Endometrium (tissue), 2 donors: ENCODE measurements around the gene ARID2.

Experiments
- FAIRE-seq: peaks from 2 replicates; lab custom pipeline; 2012; peaks lifted over from hg19 to GRCh38; lab: Jason Lieb, UNC
- donor health status: control.
- donor health status: control.

ARID2 gene

DNA sequence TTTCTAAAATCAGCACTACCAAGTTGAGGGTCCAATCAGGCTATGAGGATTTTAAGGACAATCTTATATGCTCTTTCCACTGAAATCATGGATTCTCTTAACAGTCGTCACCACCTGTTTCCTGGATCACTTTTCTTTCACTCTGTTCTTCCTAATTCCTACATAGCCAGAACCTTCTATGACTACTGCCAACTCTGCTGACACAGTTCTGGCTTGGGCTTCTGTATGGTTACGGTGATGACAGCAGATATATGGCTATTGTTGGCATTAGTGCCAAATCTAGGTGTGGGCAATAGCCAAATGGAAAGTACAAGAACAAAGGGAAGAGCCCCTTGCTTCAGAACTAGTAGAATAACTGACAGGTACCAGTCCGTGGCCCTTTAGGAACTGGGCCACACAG, 124.0 kb downstream of the ARID2 start:
- no peak for FAIRE-seq

DNA sequence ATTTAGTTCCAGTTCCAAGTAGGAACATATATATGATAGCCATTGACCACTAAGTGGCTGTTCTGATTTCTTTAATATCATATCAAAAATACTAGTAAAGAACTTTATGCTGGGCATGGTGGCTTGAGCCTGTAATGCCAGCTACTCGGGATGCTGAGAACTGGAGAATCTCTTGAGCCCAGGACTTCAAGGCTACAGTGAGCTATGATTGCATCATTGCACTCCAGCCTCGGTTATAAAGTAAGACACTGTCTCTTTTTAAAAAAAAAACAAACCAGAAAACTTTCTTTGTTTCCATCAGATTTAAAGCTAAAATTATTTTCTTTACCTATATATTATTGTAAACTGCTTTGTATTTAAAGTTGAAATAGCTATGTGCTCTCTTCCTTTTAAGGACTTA, 133.8 kb downstream of the ARID2 start:
- FAIRE-seq: no peak

DNA sequence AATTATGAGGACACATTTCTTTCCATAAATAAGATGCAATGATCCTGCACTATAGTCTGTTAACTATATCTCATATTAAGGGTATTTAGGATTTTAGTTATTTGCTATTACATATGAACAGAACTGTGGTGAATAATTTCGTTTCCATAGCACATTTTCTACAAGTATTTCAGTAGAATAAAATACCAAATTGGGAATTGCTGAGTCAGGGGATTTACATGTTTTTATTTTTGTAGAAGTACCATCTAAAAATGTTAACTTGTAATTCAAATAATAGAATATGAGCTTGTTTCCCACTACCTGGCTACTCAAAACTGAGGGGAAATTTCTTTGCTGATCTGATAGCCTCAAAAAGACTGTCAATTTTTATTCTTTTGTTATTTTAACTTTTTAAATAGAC, 136.8 kb downstream of the ARID2 start:
- FAIRE-seq: no peak

DNA sequence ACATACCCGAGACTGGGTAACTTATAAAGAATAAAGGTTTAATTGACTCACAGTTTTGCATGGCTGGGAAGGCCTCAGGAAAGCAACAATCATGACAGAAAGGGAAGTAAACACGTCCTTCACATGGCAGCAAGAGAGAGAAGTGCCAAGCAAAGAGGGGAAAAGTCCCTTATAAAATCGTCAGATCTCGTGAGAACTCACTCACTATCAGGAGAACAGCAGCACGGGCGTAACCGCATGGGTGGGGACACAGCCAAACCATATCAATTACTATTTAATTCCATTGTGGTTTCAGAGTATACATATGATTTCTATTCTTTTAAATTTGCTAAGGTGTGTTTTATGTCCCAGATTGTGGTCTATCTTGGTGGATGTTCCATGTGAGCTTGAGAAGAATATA, 142.9 kb downstream of the ARID2 start:
- FAIRE-seq: no peak

DNA sequence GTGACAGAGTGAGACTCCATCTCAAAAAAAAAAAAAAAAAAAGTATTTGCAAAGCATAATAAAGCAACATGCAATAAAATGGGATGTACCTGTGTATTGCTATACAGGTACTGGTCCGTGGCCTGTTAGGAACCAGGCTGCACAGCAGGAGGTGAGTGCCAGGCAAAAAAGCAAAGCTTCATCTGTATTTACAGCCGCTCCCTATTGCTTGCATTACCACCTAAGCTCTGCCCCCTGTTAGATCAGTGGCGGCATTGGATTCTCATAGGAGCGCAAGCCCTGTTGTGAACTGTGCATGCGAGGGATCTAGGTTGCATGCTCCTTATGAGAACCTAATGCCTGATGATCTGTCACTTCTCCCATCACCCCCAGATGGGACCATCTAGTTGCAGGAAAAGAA, 147.6 kb downstream of the ARID2 start:
- FAIRE-seq: no peak

DNA sequence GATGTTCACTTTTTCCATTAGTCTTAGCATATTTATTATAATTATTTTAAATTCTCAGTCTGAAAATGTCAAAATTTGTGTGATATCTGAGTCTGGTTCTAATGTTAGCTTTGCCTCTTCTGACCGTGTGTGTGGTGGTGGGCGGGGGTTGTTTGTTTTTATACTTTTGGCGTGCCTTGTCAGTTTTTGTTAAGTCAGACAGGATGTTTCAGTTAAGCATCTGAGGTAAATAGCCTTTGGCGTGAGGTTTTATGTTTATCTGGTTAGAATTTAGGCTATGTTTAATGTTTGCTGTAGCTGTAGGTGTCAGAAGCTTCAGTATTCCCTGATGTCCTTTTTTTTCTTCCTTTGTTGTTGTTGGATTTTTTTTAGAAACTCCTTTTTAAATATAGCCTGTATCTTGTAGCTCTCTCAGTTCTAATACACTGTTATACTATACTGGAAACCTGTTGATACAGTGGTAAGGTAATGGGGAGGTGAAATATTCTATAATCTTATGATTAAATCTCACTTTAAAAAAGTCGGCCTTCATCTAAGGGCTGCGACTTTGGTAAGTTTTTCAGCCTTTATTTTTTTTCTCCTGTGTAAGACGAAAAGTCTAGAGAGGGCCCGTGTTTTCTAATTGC, 149.2 kb downstream of the ARID2 start:
- no peak for FAIRE-seq

DNA sequence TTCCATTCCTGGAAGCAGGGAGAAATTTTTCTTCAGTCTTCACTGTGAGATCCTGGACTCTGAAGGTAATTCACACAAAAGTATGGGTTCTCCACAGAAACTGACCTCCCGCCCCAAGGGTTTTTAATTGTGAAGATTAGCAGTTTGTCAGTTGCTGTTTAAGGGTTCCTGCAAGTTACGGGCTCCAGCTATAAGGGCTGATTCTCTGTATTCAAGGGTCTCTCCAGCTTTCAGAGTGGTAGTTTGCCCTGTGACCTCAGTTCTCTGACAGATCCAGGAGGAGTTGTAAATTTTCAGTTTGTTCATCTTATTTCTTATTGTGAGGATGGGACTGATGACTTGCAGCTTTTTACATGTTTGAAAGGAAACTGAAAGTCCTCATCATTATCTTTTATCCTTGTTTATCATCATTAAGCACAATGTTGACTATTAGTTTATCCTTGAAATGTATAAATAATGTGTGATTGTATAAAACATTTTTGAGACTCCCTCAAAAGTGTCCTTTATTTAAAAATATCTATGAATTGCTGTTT, 149.9 kb downstream of the ARID2 start:
- FAIRE-seq: peak; percentile 72

DNA sequence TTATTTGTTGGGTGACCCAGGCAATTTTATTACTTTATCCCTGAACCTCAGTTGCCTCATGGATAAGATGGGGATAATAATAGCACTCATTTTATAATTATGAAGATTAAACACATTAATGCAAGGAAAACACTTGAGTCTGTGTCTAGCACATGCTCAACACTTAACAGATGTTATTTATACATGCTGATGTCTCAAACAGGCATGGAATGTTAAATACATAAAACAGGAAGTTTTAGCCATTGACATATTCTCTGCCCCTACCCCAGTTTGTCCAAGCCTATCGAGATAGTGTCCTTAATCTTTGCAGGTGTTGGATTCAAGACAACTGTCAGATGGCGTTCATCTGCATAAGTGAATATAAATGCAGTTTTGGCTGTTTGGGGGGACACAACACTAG, 151.0 kb downstream of the ARID2 start:
- FAIRE-seq: peak; percentile 43

DNA sequence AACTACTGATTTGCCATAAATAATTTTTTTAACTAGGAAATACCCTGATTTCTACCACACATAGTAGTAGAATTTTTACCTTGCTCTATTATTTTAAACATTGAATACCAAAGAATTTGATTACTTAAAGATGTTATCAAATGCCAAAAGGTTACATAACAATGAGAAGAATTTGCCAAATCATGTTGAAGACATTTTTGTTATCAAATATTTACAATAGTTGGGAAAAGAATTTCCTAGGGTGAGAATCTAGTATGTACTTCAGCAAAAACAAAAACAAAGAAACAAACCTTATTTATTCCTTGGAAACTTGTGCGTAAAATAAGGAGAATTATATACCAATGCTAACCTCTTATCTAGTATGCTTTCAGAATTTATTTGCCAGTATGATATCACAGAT, 153.7 kb downstream of the ARID2 start:
- no peak for FAIRE-seq

DNA sequence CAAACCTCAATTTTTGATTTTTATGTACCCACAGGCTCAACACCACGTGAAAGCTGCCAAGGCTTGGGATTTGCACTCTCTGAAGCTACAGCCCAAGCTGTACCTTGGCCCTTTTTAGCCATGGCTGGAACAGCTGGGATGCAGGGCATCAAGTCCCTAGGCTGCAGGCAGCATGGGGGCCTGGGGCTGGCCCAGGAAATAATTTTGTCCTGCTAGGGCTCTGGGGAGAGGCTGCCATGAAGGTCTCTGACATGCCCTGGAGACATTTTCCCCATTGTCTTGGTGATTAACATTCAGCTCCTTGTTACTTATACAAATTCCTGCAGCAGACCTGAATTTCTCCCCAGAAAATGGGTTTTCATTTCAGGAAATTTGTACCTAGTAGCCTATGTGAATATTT, 157.2 kb downstream of the ARID2 start:
- no peak for FAIRE-seq

DNA sequence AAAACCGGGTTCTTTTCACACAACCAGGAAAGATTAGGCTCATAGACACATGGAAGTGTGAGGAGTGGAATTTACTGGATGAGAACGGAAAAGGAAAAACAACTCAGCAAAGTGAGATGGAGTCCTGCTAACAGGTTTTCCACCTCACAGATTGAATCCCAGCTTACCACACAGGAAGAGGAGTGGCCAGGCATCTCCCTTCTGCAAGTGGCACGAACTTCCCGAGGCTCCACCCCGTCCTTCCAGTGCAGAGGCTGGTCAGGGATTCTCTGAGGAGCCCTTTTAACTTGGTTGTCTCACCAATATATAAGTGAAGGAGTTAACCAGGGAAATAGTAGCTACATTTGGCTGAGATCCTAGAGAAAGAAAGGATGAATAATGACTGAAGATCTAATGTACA, 158.0 kb downstream of the ARID2 start:
- FAIRE-seq: no peak

DNA sequence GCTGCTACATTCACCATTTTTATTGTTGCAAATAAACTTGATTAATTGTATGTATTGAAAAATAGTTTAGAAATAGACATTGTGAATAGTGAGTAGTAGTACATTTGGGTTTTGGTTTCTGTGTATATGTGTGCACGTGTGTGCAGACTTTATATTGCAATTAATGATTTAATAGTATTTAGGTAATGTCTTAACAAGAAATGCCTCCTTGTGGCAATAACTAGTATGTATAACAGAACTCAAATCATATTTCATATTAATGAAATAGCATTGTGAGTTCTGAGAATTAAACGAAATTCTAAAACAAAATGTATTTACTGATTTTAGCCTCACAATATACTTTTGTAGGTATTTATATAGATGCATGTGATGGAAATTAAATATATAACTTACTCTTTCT, 160.8 kb downstream of the ARID2 start:
- FAIRE-seq: no peak

DNA sequence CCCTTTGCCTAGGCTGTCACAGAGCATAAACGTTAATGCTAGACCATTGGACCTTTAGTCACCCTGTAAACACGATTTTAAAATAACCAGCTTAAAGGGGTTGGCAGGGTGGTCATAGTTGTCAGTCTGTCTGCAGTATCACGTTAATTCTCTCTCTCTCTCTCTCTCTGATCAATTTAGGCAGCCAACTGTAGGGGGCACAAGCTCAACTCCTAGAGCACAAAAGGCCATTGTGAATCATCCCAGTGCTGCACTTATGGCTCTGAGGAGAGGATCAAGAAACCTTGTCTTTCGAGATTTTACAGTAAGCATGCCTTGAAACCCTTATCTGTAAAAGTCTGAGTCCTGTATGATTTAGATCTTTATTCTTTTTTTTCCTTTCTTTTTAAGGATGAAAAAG, 163.7 kb downstream of the ARID2 start:
- FAIRE-seq: no peak

DNA sequence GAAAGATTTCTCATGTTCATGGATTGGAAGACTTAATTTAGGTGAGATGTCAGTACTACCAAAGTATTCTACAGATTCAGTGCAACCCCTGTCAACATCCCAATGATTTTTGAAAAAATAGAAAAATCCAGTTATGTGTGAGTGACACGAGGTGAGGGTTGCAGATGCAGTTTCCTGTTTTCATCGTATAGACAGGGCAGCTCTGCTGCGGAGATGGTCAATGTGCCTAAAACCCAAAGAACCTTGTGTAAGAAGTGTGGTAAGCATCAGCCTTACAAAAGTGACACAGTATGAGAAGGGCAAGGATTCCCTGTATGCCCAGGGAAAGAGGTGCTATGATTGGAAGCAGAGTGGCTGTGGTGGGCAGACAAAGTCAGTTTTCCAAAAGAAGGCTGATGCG, 166.5 kb downstream of the ARID2 start:
- FAIRE-seq: no peak

DNA sequence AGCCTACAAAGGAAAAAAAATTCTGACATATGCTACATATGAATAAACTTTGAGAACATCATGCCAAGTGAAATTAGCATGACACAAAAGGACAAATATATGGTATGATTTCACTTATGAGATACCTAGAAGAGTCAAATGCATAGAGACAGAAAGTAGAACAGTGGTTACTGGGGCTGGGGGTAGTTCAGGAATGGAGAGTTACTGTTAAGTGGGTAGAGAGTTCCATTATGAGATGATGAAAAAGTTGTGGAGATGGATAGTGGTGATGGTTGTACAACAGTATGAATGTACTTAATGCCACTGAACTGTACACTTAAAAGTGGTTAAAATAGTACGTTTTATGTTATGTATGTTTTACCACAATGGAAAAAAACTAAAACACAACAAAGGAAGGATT, 168.6 kb downstream of the ARID2 start:
- FAIRE-seq: no peak

DNA sequence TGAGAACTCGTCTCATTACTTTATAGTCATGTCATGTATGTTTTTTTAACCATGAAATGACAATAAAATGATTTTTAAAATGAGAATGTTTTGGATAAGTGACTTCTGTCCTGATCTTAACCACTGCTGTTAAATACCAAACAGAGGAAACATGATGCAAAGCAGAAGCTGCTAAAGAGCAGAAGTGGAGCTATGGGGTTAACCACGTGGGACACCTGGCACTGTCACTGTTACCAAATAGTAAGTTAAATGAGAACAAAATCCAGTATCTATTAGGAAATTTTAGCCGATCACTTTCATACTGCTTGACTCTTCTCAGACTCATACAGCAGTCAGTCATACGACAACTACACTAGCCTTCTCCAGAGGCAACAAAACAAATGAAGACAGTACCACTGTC, 178.4 kb downstream of the ARID2 start:
- FAIRE-seq: no peak

DNA sequence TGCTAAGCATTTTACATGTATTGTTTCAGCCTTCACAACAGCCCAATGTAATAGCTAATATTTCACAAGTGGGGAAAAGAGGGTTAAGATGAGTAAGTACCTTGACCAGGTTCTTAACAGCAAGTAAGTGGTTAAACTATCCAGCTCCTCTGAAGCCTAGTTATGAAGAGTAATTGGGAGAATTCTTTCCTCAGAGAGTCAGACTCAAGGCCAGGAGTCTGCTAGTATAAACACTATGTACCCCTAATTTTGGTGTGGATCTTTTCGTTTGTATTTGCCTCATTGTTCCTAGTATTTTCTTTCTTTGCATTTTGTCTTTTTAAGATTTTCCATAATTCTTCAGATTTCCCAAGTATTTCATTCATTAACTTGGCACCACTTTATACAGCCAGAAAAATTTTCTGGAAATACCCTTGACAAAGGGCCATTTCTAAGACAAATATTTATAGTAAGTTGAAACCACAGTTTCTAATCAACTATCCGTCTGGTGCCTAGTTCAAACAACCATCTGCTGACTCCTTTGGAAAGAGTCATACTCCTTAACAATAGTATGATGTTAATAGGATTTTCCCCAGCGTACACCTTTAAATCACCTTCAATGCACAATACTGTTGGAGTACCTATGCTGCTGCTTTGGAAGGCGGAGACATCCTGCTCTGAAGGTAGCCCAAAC, 179.7 kb downstream of the ARID2 start:
- no peak for FAIRE-seq

DNA sequence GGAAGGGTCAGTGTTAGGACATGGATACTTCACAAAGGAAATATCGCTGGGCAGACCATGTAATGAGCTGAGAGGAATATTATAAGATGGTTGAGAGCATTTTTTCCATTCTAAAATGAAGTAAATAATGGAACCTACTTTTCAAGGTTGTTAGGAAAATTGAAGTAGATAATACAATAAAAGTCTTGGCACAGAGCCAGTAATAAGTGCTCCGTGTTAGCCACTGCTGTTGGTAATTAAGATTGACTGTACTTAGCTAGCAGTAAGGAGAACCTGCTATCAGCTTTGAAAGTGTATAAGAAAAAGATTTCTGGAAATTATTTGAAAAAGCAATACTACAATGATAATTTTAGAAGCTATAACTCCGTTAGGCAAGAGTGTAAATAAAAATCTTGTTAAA, 183.3 kb downstream of the ARID2 start:
- FAIRE-seq: no peak

DNA sequence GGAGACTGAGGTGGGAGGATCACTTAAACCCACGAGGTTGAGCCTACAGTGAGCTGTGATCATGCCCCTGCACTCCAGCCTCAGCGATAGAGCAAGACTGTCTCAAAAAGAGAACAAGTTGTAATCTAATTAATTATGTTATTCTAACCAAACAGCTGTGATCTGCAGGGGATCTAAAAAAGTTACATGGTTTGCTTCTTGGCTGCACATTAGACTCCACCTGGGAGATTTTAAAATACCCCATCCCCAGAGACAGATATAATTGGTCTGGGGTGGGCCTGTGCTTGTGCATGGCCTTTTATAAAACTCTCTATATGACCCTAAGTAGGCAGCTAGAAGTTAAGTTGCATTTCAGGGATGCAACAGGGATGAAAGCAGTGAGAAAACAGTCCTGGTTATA, 184.1 kb downstream of the ARID2 start:
- FAIRE-seq: no peak

DNA sequence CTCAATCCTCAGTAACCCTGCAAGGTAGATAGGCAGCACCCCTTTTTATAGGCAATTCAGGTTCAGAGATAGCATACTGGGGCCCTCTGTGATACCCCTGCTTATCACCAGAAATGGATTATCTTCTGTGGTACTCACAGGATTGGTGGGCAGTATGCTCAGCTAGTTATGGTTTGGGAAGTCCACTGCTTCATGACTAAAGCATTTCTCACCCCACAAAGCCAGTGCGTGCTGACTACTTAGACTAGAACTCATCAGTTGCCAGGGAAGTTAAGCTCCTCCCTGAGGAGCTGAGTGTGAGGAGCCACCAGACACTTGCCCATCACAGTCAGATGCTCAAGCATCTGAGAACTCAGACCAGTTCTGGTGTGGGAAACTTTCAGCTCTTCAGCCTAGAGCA, 184.6 kb downstream of the ARID2 start:
- FAIRE-seq: no peak

DNA sequence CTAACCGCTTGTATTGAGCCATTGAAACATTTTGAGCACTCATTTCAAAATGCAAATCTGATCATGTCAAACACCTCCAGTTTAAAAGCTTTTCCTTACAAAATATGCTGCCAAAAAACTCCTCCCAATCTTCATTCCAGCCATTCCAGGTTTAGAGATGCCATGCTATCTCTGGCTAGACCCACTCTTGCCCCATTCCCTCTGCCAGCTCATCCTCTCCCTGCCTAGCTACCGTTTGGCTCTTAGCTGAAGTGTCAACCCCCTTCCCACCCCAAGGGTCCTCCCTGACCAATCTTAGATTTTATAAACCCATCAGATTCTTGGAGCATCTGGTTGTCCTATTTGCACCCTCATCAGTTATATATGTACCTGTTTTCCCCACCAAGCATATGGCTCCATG, 185.9 kb downstream of the ARID2 start:
- FAIRE-seq: no peak

DNA sequence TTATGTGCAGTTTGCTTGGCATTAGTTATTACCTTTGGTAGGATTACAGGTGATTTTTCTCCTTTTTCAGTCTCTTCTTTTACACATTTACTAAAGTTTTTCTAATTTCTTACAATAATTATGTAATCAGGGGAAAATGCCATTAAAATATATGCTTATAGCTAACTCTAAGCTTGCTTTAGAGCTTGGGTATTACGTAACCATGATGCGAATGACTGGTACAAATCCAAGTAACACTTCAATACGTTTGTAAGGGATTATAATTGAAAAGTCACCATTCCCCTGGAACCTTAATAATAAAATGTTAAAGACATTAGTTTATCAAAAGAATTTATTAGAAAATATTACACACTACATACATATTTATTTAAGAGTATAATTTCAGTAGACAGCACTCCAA, 189.3 kb downstream of the ARID2 start:
- FAIRE-seq: no peak

DNA sequence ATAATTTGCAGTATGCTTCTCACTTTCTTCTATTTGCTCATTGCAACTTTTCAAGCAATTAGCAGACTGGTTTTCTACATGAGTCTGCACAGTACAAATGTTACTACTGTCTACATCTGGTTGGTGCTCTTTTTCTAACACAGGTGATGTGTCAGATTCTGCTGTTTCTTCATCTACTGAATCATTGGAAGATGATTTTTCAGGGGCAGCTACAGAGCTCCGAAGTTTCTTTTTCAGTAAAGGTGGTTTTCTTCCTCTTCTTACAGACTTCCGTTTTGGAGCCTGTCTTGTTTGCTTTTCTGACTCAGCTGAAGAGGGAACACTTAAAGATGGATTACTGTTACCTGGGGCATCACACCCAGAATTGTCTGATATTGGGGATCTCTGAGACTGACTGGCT, 198.8 kb downstream of the ARID2 start:
- FAIRE-seq: no peak

DNA sequence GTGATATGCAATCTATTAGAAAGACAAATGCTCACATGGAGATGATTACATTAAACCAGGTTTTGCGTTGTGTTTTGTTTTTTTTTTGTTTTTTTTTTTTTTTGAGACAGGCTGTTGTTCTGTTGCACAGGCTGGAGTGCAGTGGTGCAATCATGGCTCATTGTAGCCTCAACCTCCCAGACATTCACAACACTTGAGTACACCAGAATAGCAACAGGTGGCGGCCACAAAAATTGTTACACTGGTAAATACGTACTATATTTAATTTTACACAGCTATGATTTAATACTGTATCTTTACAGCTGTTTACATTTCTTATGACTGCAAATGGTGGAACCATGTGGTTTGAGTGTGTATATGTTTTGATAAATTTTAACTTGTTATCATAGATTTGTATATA, 200.9 kb downstream of the ARID2 start:
- FAIRE-seq: no peak
